WTC11 (cell line): ENCODE measurements around the gene NNMT. TPM values are rescaled to one million over a fixed set of nuclear protein-coding genes. Genes with fewer than 3 reads are reported as not detected.

ENCODE experiments used
- ATAC-seq: fragments of 200-7000 bp; cut with Tn5 transposase; 2 replicates; pipeline ENCODE4 v1.10.0; 2021; ENCODE audit warnings: mild to moderate bottlenecking, moderate library complexity
- CTCF ChIA-PET: fragments of 300-600 bp; sonication (Branson Sonifier 250); formaldehyde crosslinking; loops from one replicate; lab custom pipeline; 2021; ENCODE audit warnings: antibody characterized with exemption; lab: Charles Lee
- POLR2A ChIA-PET: fragments of 350-600 bp; sonication (Branson Sonifier 250); formaldehyde crosslinking; loops from one replicate; lab custom pipeline; 2021; ENCODE audit warnings: antibody characterized with exemption; lab: Charles Lee
- DNase-seq: peaks from one replicate; pipeline ENCODE4 v3.0.0; 2021; ENCODE audit warnings: low spot score
- H3K27ac Mint-ChIP-seq: 2 replicates; pipeline ENCODE4 v1.8.0; 2021; ENCODE audit warnings: mixed read lengths
- H3K27me3 Mint-ChIP-seq: 2 replicates; pipeline ENCODE4 v1.8.0; 2021; ENCODE audit warnings: low read depth, mild to moderate bottlenecking, moderate library complexity, mixed read lengths
- H3K36me3 Mint-ChIP-seq: 2 replicates; pipeline ENCODE4 v1.8.0; 2021; ENCODE audit warnings: mixed read lengths
- H3K4me1 Mint-ChIP-seq: 2 replicates; pipeline ENCODE4 v1.8.0; 2022; ENCODE audit warnings: mixed read lengths
- H3K4me3 Mint-ChIP-seq: 2 replicates; pipeline ENCODE4 v1.8.0; 2021; ENCODE audit warnings: mild to moderate bottlenecking, moderate library complexity, mixed read lengths
- H3K9me3 Mint-ChIP-seq: 2 replicates; pipeline ENCODE4 v1.8.0; 2021; ENCODE audit warnings: mixed read lengths
- ATF6 ChIP-seq: sonication (generic); formaldehyde crosslinking; IDR thresholded peaks from 2 replicates; pipeline ENCODE4 v1.8.1; 2023; ENCODE audit warnings: mild to moderate bottlenecking, missing genetic modification reagents
- CTCF ChIP-seq: fragments of 200-600 bp; IDR thresholded peaks from 2 replicates; pipeline ENCODE4 v1.8.0; 2022; ENCODE audit warnings: antibody characterized with exemption
- E2F1 ChIP-seq: sonication (generic); formaldehyde crosslinking; IDR thresholded peaks from 2 replicates; pipeline ENCODE4 v1.8.0; 2022; ENCODE audit warnings: mild to moderate bottlenecking, missing genetic modification reagents
- ERG ChIP-seq: fragments of 250-450 bp; sonication (Bioruptor Pico); IDR thresholded peaks from 2 replicates; pipeline ENCODE4 v1.8.0; 2021; ENCODE audit warnings: mild to moderate bottlenecking
- NFYB ChIP-seq: sonication (generic); formaldehyde crosslinking; conservative IDR thresholded peaks from 2 replicates; pipeline ENCODE4 v1.8.0; 2022; ENCODE audit warnings: low read depth, missing genetic modification reagents
- NR1H2 ChIP-seq: sonication (generic); formaldehyde crosslinking; IDR thresholded peaks from 2 replicates; pipeline ENCODE4 v1.9.0; 2021; ENCODE audit warnings: mild to moderate bottlenecking, moderate library complexity, missing genetic modification reagents
- PRDM15 ChIP-seq: sonication (generic); formaldehyde crosslinking; IDR thresholded peaks from 2 replicates; pipeline ENCODE4 v1.8.0; 2022; ENCODE audit warnings: missing genetic modification reagents
- RORB ChIP-seq: fragments of 250-450 bp; sonication (Bioruptor Pico); IDR thresholded peaks from 2 replicates; pipeline ENCODE4 v1.9.0; 2021; ENCODE audit warnings: mild to moderate bottlenecking
- SMAD3 ChIP-seq: sonication (generic); formaldehyde crosslinking; IDR thresholded peaks from 2 replicates; pipeline ENCODE4 v1.8.0; 2022; ENCODE audit warnings: missing genetic modification reagents, mild to moderate bottlenecking, borderline replicate concordance
- SMAD4 ChIP-seq: sonication (generic); formaldehyde crosslinking; IDR thresholded peaks from 2 replicates; pipeline ENCODE4 v1.8.0; 2022; ENCODE audit warnings: mild to moderate bottlenecking, missing genetic modification reagents
- TEAD4 ChIP-seq: sonication (generic); formaldehyde crosslinking; IDR thresholded peaks from 2 replicates; pipeline ENCODE4 v1.8.0; 2022; ENCODE audit warnings: mild to moderate bottlenecking, missing genetic modification reagents
- TP53 ChIP-seq: sonication (generic); formaldehyde crosslinking; IDR thresholded peaks from 2 replicates; pipeline ENCODE4 v1.8.1; 2023; ENCODE audit warnings: mild to moderate bottlenecking, missing genetic modification reagents
- ZBTB43 ChIP-seq: sonication (generic); formaldehyde crosslinking; IDR thresholded peaks from 2 replicates; pipeline ENCODE4 v1.8.1; 2023; ENCODE audit warnings: mild to moderate bottlenecking, missing genetic modification reagents
- ZNF121 ChIP-seq: sonication (generic); formaldehyde crosslinking; IDR thresholded peaks from 2 replicates; pipeline ENCODE4 v1.8.0; 2023; ENCODE audit warnings: missing genetic modification reagents
- ZNF219 ChIP-seq: sonication (generic); formaldehyde crosslinking; IDR thresholded peaks from 2 replicates; pipeline ENCODE4 v1.8.0; 2023; ENCODE audit warnings: missing genetic modification reagents, mild to moderate bottlenecking, borderline replicate concordance
- ZNF232 ChIP-seq: sonication (generic); formaldehyde crosslinking; IDR thresholded peaks from 2 replicates; pipeline ENCODE4 v1.8.0; 2022; ENCODE audit warnings: mild to moderate bottlenecking, missing genetic modification reagents
- ZNF263 ChIP-seq: sonication (generic); formaldehyde crosslinking; IDR thresholded peaks from 2 replicates; pipeline ENCODE4 v1.8.1; 2022; ENCODE audit warnings: low read depth, mild to moderate bottlenecking, moderate library complexity, missing genetic modification reagents
- ZNF281 ChIP-seq: sonication (generic); formaldehyde crosslinking; IDR thresholded peaks from 2 replicates; pipeline ENCODE4 v1.8.0; 2023; ENCODE audit warnings: mild to moderate bottlenecking, missing genetic modification reagents
- total RNA-seq: library from RNA; stranded (reverse); gene quantifications from 3 replicates; pipeline ENCODE4 v1.2.3, GENCODE V29; 2021

NNMT gene
- total RNA-seq, 1 experiment from 2014 or later, result 0.50 TPM

- TF ChIP-seq CTCF (peak; percentile 42; the same call in 1 of the 2 replicates), ERG (no peak)
Measured at GRCh38 chr11:114280696-114281095, 15.5 kb upstream of the NNMT start (continued).

- ChIA-PET POLR2A (interaction anchor here (0.6 kb wide), 1 partner anchor 1239 kb away, joined by 4 read pairs; no protein-coding TSS in a partner anchor), CTCF (interaction anchor here (0.8 to 2.4 kb wide), 12 partner anchors 17 to 458 kb away, joined by 3 to 12 read pairs (median 4); no protein-coding TSS in a partner anchor)
- H3K4me3 Mint-ChIP-seq, result no peak overlapping the region
- no peak for DNase-seq
- no peaks in the 10 kb centered on the region for H3K36me3 Mint-ChIP-seq
- peaks cover 13% of the 10 kb centered on the region; the same call in 1 of the 2 replicates for H3K4me1 Mint-ChIP-seq
- H3K9me3 Mint-ChIP-seq, result peaks cover 4% of the 10 kb centered on the region; the same call in 1 of the 2 replicates
- H3K27ac Mint-ChIP-seq, result no peak overlapping the region
- TF ChIP-seq ZNF263 (no peak), RORB (CRISPR knock-in tag) (no peak), SMAD4 (no peak), SMAD3 (CRISPR knock-in tag) (no peak), TEAD4 (CRISPR knock-in tag) (no peak), ZNF121 (CRISPR knock-in tag) (no peak), E2F1 (no peak), ATF6 (CRISPR knock-in tag) (no peak), TP53 (CRISPR knock-in tag) (no peak), ZNF232 (CRISPR knock-in tag) (no peak), ZNF281 (no peak), NR1H2 (CRISPR knock-in tag) (no peak), NFYB (no peak), ZNF219 (CRISPR knock-in tag) (no peak), PRDM15 (no peak), ZBTB43 (CRISPR knock-in tag) (no peak)
- no peaks in the 10 kb centered on the region; the same call in 1 of the 2 replicates for H3K27me3 Mint-ChIP-seq
- no peak for ATAC-seq
Measured at GRCh38 chr11:114281388-114281956, 14.7 kb upstream of the NNMT start.
